Tibial artery (tissue), 4 donors: ENCODE data around the gene KLHL29.

Experiments used
- DNase-seq, 2 donors: peaks; one replicate each; pipeline ENCODE4 v3.0.0-alpha.2; 2019
- H3K27ac ChIP-seq, 2 donors: fragments of 200-600 bp; sonication (generic) in 1 of 2; 1 replicate in 1 of 2; 2 replicates in 1 of 2; pipeline ENCODE4 v1.5.1; 2018 to 2019; ENCODE audit warnings: mild to moderate bottlenecking in 1 of 2
- H3K27me3 ChIP-seq, 2 donors: fragments of 200-600 bp; sonication (generic) in 1 of 2; one replicate each; pipeline versions ENCODE4 v1.5.1 to v1.6.0; 2016 to 2019
- H3K36me3 ChIP-seq, 3 donors: fragments of 200-600 bp; sonication (generic) in 2 of 3; one replicate each; pipeline ENCODE4 v1.5.1; 2016 to 2019; ENCODE audit warnings: mild to moderate bottlenecking in 2 of 3
- H3K4me1 ChIP-seq, 4 donors: fragments of 200-600 bp; sonication (generic) in 2 of 4; 1 replicate in 3 of 4; 2 replicates in 1 of 4; pipeline ENCODE4 v1.5.1; 2016 to 2019
- H3K4me3 ChIP-seq, 2 donors: fragments of 200-600 bp; sonication (generic) in 1 of 2; 1 replicate in 1 of 2; 2 replicates in 1 of 2; pipeline ENCODE4 v1.5.1; 2018 to 2019; ENCODE audit warnings: mild to moderate bottlenecking in 2 of 2
- H3K9me3 ChIP-seq, 3 donors: fragments of 200-600 bp; sonication (generic) in 1 of 3; one replicate each; pipeline ENCODE4 v1.5.1; 2016 to 2019
- CTCF ChIP-seq, 2 experiments: fragments of 200-600 bp in 1 of 2; fragments of 450-650 bp in 1 of 2; IDR thresholded peaks; one replicate each; pipeline ENCODE4 v1.5.1; 2017 to 2019; ENCODE audit warnings: antibody characterized with exemption in 2 of 2, mild to moderate bottlenecking in 1 of 2, moderate library complexity in 1 of 2
- intact Hi-C: fragments of 100-400 bp; cut with DNase I; formaldehyde crosslinking; loops from one replicate; pipeline ENCODE4 v1.15.0; 2023; ENCODE audit warnings: low total_unique reads

The KLHL29 gene

GRCh38 chr2:23441414-23441813 lies 56.4 kb downstream of the KLHL29 start:
- no peak for DNase-seq
- Histone ChIP-seq H3K4me1 (peaks cover 0 to 7% (median 6%) of the 10 kb centered on the region in 4 donors), H3K27me3 (no peaks in the 10 kb centered on the region), H3K36me3 (no peaks in the 10 kb centered on the region), H3K4me3 (no peak overlapping the region), H3K27ac (no peak overlapping the region), H3K9me3 (peaks cover 0 to 10% (median 0%) of the 10 kb centered on the region in 3 donors)
- TF ChIP-seq CTCF (IDR thresholded peaks at IDR 0.05), result no peak
- intact Hi-C loops, result no loop called here

- Histone ChIP-seq H3K27me3 (no peaks in the 10 kb centered on the region), H3K27ac (no peak overlapping the region), H3K9me3 (peaks cover 0 to 8% (median 0%) of the 10 kb centered on the region in 3 donors), H3K4me1 (peaks cover 0 to 11% (median 0%) of the 10 kb centered on the region in 4 donors), H3K4me3 (no peak overlapping the region), H3K36me3 (no peaks in the 10 kb centered on the region)
- DNase-seq, result no peak
- intact Hi-C loops, result no loop called here
- TF ChIP-seq CTCF (IDR thresholded peaks at IDR 0.05), result no peak
Observed at GRCh38 chr2:23445450-23445868, 60.5 kb downstream of the KLHL29 start.

GRCh38 chr2:23446916-23447315 lies 61.9 kb downstream of the KLHL29 start:
- intact Hi-C loops, result no loop called here
- no peak for TF ChIP-seq CTCF (IDR thresholded peaks at IDR 0.05)
- no peaks in the 10 kb centered on the region for H3K27me3 ChIP-seq
- peaks cover 0 to 11% (median 0%) of the 10 kb centered on the region in 4 donors for H3K4me1 ChIP-seq
- DNase-seq, result no peak
- no peak overlapping the region for H3K27ac ChIP-seq
- no peak overlapping the region for H3K4me3 ChIP-seq
- no peaks in the 10 kb centered on the region for H3K36me3 ChIP-seq
- H3K9me3 ChIP-seq, result peaks cover 0 to 6% (median 0%) of the 10 kb centered on the region in 3 donors

- H3K27me3 ChIP-seq, result no peaks in the 10 kb centered on the region
- no peaks in the 10 kb centered on the region for H3K36me3 ChIP-seq
- DNase-seq, result no peak
- H3K27ac ChIP-seq, result no peak overlapping the region
- no peak for TF ChIP-seq CTCF (IDR thresholded peaks at IDR 0.05)
- intact Hi-C loops, result no loop called here
- peaks cover 0 to 1% (median 0%) of the 10 kb centered on the region in 3 donors for H3K9me3 ChIP-seq
- H3K4me3 ChIP-seq, result no peak overlapping the region
- H3K4me1 ChIP-seq, result peaks cover 0 to 11% (median 0%) of the 10 kb centered on the region in 4 donors
Observed at GRCh38 chr2:23447405-23447804, 62.4 kb downstream of the KLHL29 start.

- peaks cover 0 to 11% (median 0%) of the 10 kb centered on the region in 4 donors for H3K4me1 ChIP-seq
- no peaks in the 10 kb centered on the region for H3K27me3 ChIP-seq
- H3K4me3 ChIP-seq, result no peak overlapping the region
- no peaks in the 10 kb centered on the region for H3K36me3 ChIP-seq
- no peak for DNase-seq
- no peak for TF ChIP-seq CTCF (IDR thresholded peaks at IDR 0.05)
- intact Hi-C loops, result no loop called here
- no peaks in the 10 kb centered on the region for H3K9me3 ChIP-seq
- no peak overlapping the region for H3K27ac ChIP-seq
Observed at GRCh38 chr2:23448906-23449305, 63.9 kb downstream of the KLHL29 start.

GRCh38 chr2:23449413-23449812 lies 64.4 kb downstream of the KLHL29 start:
- H3K4me3 ChIP-seq, result no peak overlapping the region
- H3K36me3 ChIP-seq, result no peaks in the 10 kb centered on the region
- DNase-seq, result no peak
- no peaks in the 10 kb centered on the region for H3K27me3 ChIP-seq
- H3K27ac ChIP-seq, result no peak overlapping the region
- peaks cover 0 to 11% (median 0%) of the 10 kb centered on the region in 4 donors for H3K4me1 ChIP-seq
- intact Hi-C loops, result no loop called here
- no peaks in the 10 kb centered on the region for H3K9me3 ChIP-seq
- TF ChIP-seq CTCF (IDR thresholded peaks at IDR 0.05), result no peak
